ENCODE results near the gene KISS1R.
"Not testable (repeated sequence)": the region's sequence is repeated elsewhere in the genome, so short reads cannot be mapped to it uniquely, and the experiment has no call there.

The KISS1R gene

DNA sequence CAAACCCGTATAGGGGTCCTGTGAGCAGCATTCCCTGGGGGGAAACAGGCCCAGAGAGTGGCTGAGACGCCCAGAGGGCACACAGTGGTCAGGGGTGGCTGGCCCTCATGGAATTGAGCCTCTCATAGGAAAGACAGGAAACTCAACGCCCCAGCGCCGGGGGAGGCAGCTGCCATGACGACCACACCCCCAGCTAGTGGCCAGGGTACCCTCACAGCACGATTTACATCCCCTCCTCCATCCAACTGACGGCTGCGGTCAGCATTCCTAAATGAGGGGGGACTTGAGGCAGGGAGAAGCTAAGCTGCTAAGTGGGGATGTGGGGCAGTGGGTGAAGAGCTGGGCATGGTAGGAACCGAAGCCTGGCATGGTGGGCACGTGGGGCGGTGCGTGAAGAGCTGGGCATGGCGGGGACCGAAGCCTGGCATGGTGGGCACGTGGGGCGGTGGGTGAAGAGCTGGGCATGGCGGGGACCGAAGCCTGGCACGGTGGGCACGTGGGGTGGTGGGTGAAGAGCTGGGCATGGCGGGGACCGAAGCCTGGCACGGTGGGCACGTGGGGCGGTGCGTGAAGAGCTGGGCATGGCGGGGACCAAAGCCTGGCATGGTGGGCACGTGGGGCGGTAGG, 34.1 kb upstream of the KISS1R start:
- no peak for DNase-seq

DNA sequence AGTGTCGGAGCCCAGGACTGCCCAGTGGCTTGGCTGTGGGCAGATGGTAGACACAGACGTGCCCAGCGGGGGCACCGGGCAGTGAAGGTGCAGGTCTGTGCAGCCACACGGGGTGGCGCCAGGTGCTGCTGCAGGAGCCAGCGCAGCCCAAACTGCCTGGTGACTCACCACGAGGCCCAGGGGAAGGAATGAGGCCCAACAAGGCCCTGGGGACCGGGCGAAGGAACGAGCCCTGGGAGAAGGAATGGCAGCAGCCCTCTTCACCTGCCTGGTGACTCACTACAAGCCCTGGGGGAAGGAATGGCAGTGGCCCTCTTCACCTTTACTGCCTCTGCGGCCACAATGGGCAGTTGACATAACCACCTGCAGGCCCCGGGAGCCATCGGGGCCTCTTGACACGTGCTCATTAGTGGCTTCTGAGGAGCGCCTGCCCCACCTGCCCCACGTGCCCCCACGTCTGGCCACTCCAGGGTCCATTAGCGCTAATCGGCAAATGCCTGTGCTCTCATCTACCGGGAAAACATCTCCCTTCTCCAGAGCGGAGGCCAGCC, 33.4 kb upstream of the KISS1R start:
- DNase-seq = no peak

DNA sequence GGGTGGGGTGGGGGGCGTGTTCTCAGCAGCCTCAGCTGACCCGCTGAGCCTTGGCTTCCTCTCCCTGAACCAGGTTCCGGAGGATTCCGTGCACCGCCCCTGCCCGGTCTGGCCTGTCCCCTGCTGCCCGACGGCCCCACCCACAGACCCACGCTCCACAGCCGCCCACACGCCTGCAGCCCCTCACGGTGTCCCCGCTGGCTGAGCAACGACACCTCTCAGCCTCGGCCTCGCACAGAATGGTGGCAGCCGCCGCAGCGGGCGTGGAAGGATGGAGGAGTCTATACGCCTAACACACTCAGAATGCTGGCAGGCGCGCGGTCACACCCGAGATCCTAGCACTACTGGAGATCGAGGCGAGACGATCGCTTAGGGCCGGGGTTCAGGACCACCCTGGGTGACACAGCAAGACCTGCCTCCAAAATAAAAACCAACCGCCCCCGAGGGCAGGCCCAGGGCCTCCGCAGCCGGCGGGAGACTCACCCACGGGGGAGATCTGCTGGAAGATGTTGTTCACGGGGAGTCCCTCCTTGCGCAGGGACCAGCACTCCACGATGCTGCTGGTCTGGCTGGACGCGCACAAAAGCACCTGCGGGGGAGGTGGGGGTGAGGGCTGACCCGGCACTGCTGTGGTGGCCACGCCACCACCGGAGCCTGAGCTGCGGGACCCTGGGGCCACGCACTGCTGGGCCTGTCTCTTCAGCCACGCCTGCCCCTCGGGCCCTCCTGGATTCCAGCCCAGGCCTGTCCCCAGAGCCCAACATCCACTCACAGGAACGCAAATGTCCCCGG, 32.5 kb upstream of the KISS1R start:
- no peak for DNase-seq

DNA sequence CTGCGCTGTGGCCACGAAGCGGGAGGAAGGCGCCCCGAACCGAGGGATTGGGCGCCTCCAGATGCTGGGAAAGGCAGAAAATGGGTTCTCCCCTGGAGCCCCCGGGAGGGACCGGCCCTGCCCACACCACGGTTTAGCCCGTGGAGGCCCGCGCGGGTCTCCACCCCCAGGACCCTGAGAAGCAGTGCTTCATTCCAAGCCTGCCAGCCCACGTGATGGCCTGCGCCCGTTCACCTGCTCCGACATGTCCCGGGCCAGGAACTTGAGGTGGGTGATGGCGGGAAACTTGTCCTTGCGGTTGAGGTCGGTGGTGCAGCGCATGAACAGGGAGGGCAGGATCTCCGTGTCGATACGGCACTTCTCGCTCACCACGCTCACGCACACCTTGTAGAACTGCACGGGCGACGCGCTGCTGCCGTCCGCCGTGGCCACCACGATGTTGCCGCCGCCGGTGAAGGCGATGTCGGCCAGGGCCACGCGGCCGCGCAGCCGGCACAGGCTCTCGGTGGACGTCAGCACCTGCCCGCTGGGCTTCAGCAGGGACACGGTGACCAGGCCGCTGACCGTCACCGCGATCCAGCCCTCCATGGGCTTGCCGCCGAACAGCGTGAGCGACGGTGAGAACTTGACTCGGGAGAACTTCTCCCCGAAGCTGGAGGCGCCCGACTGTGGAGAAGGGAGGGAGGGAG, 31.5 kb upstream of the KISS1R start:
- no peak for DNase-seq

DNA sequence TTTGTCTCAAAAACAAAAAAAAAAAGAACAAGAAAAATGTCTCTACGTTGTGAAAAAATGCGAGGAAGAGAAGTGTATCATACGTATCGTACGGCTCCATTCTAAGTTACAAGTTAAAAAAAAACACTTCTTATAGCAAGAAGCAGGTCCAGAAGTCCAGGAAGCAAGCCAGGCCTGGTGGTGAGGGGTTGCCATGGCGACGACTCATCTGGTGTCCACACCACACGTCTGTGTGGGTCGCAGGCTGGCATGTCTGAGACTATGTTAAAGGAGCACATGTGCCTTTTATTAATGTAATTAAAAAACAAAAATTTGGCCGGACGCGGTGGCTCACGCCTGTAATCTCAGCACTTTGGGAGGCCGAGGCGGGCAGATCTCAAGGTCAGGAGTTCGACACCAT, 30.1 kb upstream of the KISS1R start:
- DNase-seq = no peak

DNA sequence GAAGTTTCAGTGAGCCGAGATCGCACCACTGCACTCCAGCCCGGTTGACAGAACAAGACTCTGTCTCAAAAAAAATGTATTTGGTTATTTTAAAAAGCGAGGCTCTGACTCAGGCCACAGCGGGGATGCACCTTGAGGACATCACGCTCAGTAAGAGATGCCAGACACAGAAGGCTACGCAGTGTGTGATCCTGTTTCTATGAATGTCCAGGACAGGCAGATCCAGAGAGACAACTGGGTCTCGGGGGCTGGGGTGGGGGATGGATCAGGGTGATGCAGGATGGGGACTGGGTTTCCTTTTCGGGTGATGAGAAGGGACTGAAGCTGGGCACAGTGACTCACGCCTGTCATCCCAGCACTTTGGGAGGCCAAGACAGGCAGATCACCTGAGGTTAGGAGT, 29.5 kb upstream of the KISS1R start:
- DNase-seq = no peak

DNA sequence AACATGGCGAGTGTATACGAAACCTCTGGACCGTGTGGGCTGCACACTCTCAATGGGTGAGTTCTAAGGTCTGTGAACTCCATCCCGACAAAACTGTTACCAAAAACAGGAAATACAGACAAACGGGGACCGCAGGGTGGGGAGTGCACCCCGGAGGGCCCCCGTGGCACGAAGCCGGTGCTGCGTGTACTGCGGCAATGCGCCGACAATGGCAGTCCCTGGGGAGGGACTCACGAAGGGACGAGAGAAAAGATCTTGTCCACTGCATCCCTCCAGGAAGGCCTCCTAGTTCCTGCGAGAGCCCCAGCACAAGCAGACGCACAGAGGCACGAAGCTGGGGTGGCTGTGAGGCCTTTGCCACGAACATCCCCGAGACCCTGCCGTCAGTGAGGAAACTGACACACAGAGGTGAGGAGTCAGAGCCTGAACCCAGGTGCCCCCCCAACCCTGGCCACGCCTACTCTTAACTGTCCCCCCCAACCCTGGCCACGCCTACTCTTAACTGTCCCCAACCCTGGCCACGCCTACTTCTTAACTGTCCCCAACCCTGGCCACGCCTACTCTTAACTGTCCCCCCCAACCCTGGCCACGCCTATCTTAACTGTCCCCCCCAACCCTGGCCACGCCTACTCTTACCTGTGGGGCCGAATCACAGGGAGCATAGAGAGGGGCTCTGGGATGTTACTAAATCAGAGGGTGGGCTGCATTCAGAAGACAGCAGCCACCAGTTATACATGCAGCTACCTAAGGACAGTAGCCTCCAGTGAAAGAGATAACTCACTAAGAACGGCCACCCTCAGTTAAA, 28.4 kb upstream of the KISS1R start:
- no peak for DNase-seq

DNA sequence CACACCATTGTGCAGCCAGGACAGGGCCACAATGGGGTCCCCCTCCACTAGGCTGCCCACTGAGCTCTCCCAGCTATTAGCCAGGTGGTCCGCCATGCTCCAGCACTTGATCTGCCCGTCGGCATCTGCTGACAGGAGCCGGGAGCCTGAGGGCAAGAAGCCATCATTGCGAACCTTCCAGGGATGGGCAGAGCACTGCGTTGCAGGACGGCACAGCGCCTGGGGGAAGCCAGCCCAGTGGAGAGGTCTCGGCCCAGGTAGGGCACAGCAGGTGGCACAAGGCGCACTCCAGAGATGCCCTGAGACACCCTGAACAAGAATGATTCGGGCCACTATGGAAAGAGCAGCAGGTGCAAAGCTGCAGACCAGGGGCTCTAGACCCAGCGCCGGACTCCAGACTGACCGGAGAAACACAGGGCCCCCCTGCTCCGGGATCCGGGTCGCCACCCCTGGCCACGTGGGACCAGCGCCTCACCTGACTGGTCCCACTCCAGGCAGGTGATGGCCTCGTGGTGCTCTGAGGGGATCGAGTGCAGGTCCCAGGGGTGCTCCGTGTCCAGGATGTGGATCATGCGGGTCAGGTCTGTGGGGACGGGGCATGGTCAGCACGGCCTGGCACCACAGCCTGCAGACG, 27.4 kb upstream of the KISS1R start:
- no peak for DNase-seq

DNA sequence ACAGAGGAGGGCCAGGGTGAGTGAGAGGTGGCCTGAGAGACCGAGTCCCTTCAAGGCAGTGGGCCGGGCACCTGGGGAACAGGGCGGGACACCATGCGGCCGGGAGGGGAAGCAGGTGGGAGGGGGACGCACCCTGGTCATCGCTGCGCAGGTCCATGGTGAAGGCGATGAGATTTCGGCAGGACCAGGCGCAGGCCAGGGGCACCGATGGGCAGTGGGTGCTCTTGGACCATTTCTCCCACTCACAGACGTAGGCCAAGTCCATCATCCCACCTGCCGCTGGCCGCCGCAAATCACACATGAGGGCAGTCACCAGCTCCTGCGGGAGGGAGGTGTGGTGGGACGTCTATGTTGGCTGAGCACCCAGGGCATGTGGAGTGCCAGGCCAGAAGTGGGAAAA, 26.3 kb upstream of the KISS1R start:
- DNase-seq = no peak

DNA sequence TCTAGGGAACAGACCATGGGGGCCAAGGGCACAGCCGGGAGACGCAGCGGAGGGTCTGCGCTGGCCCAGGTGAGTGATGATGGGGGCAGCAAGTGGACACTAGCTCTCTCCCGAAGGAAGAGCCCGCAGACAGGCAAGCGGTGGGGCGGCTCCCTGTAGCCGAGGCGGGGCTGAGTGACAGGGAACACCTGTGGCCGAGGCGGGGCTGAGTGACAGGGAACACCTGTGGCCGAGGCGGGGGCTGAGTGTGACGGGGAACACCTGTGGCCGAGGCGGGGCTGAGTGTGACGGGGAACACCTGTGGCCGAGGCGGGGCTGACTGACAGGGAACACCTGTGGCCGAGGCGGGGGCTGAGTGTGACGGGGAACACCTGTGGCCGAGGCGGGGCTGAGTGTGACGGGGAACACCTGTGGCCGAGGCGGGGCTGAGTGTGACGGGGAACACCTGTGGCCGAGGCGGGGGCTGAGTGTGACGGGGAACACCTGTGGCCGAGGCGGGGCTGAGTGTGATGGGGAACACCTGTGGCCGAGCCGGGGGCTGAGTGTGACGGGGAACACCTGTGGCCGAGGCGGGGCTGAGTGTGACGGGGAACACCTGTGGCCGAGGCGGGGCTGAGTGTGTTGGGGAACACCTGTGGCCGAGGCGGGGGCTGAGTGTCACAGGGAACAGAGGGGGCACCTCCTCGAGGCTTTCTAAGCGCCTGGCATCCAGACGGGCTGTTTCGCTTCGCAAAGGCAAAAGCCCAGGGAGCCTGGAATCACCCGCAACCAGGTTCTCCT, 25.5 kb upstream of the KISS1R start:
- DNase-seq = not testable (repeated sequence)

DNA sequence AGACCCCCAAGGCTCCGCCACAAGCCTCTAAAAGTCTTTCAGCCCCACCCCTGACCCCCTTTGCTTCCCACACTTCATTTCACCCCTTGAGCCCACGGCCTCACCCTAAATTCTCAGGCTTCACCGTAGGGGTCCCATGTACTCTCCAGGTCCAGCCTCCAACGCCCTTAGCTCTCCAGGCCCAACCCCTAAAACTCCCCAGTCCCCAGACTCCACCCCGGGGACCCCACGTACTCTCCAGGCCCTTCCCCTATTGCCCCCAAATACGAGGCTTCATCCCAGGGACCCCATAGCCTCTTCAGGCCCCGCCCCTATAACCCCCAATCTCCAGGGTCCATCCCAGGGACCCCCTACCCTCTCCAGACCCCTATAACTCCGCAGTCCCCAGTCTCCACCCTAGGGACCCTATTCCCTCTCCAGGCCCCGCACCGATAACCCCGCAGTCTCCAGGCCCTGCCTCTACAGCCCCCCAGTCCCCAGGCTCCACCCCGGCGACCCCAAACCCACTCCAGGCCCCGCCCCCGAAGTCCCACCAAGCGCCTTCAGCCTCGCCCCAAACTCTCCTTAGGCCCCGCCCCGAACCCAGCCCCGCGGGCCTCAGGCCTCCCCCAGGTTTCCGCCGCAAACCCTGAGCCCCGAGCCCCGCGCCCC, 24.8 kb upstream of the KISS1R start:
- no peak for DNase-seq

DNA sequence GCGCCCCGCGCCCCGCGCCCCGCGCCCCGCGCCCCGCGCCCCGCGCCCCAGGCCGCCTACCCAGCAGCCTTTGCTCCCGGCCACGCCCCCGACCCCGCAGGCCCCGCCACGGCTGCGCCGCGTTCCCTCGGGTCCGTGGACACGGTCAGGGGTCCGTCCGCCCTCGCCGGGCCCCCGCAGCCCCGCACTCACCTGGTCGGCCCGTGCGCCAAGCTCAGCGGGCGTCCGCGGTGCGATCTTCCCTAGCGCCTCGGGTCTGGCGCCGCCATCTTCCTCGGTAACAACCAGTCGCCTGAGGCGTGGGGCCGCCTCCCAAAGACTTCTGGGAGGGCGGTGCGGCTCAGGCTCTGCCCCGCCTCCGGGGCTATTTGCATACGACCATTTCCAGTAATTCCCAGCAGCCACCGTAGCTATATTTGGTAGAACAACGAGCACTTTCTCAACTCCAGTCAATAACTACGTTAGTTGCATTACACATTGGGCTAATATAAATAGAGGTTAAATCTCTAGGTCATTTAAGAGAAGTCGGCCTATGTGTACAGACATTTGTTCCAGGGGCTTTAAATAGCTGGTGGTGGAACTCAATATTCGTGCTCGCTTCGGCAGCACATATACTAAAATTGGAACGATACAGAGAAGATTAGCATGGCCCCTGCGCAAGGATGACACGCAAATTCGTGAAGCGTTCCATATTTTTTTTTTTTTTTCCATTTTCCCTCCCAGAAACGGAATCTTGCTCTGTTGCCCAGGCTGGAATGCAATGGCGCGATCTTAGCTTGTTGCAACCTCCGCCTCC, 24.0 kb upstream of the KISS1R start, which contains the start of the genes MED16 and RNU6-9:
Gene MED16 (minus strand): TSS at position 294 of the 796 bp plus-strand sequence. CDS start 2,056 bp downstream, outside the sequence.
Gene RNU6-9 (plus strand): TSS at position 591 of the 796 bp plus-strand sequence.
- peak; percentile 68 for DNase-seq

DNA sequence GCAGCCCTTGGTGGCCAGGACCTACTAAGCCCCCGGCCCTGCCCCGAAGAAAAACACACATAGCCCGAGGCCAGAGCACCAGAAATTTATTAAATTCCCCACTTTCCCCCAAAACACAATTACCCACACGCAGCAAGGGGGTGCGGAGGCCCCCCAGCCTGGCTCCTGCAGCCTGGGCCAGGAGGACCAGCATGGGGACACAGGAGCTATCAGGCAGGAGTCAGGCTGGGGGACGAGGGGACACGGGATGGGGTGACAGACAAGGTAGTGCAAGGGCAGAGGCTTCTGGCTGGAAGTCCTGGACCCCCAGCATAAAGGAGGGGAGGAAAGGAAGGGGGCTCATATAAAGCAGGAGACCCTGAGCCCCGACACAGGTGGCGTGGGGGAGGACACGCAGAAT, 20.7 kb upstream of the KISS1R start:
- DNase-seq = no peak

DNA sequence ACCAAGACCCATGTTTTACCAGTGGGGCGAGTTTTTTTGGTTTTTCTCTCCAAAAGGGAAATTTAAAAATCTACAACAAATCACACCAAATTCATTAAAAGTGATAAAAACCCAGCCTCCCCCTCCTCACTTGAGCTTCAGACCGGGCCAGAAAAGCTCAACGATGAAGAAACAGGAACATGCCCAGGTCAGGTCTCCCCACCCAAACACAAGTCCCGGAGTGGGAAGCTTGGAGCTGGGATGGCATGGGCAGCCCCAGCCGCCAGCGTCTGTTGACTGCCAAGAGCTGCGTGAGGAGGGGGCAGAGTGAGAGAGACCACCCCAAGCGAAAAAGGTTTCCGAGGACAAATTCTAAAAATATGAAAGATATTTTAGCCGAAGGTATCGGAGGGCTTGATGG, 20.1 kb upstream of the KISS1R start:
- DNase-seq = no peak

DNA sequence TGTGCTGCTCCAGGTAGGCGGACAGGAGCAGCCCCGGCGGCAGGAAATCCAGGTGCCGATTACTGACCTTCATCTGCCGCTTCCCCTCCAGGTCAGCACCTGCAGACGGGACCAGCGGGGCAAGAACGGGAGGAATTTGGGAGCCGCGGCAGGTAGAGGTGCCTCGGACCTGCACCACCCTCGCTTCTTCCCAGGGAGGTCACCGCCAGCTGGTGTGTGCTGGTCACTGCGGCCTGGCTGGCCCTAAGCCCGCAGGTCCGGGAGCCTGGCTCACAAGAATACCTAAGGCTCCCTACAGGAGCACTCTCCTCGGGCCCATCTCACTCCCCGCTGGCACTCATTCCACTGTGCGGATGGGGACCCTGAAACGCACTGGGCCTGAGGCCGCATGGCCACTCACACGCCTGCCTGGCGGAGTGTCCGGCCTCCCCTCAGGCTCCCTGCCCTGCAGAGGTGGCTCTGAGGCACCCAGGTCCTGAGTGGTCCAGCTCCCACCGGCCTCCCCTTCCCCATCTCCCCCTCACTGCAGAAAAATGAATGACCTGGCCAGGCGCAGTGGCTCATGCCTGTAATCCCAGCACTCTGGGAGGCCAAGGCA, 19.6 kb upstream of the KISS1R start:
- no peak for DNase-seq

DNA sequence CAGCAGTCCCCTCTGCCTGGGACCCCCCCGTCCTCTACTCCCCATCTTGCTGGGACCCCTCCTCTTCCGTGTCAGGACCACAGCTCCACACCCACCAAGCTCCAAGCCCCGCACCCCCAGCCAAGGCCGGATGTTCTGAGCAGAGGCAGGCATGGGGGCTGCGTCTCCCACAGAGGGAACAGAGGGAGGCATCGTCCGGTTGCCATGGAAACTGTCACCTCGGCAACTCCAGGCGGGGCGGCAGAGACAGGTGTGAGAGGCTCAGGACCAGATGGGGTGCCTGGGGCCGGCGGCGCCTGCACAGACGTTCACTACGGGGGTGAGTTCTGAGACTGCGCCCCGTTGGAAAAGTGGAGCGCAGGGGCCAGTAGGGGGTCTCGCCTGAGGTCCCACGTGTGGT, 18.5 kb upstream of the KISS1R start:
- no peak for DNase-seq

DNA sequence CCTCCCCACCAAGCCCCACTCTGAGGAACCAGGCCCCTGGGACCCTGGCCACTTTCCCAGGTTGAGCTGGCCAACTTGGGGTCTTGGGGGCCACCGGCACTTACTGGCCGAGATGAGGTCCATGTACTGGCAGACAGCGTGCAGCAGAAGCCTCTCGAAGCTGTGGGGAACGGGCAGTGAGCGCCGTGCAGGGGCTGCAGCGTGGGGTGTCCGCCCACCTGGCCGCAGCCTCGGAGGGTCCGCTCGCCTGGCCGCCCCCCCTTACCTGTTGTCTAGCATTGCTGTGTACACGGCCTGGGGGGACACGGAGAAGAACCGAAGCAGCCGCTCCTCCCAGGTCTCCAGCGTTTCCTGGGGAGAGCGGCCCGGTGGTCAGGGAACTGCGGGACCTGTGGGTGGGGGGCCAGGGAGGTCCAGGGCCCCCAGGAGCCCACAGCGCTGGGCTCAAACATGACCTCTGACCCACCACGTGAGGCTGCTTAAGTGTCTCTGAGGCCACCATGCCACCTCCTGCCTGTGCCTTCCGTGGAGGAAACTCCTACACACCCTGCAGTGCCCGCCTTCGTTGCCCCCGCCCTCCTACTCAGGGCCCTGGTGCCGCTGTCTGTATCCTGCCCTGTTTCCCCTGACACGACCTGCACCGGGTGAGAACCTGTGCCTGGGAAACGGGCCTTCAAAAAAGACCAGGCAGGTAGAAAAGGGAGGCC, 17.6 kb upstream of the KISS1R start:
- no peak for DNase-seq

DNA sequence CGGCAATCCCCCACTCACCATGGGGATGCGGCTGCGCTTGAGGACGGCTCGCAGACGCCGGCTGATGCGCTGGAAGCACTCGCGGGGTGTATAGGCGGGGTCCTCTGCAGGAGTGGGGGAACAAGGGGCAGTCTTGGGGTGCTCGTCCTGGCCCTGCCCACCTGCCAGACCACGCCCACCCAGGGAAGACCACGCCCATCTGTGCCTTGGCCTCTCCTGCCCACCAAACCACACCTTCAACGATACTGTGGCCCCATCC, 17.2 kb upstream of the KISS1R start:
- no peak for DNase-seq
